Activated CD8-positive, alpha-beta memory T cell treated with anti-CD3 and anti-CD28 coated beads, Interleukin-2, amount 50 U/mL, for 24 hours (primary cell): ENCODE results near the gene NKTR.

ENCODE experiments used
- DNase-seq: peaks from one replicate; pipeline ENCODE4 v3.0.0-alpha.2; 2020; ENCODE audit errors: extremely low read depth

NKTR gene

GRCh38 chr3:42662037-42662812, 61.7 kb downstream of the NKTR start:
- DNase-seq, result no peak

GRCh38 chr3:42662813-42663535, 62.5 kb downstream of the NKTR start:
- DNase-seq, result no peak

DNA sequence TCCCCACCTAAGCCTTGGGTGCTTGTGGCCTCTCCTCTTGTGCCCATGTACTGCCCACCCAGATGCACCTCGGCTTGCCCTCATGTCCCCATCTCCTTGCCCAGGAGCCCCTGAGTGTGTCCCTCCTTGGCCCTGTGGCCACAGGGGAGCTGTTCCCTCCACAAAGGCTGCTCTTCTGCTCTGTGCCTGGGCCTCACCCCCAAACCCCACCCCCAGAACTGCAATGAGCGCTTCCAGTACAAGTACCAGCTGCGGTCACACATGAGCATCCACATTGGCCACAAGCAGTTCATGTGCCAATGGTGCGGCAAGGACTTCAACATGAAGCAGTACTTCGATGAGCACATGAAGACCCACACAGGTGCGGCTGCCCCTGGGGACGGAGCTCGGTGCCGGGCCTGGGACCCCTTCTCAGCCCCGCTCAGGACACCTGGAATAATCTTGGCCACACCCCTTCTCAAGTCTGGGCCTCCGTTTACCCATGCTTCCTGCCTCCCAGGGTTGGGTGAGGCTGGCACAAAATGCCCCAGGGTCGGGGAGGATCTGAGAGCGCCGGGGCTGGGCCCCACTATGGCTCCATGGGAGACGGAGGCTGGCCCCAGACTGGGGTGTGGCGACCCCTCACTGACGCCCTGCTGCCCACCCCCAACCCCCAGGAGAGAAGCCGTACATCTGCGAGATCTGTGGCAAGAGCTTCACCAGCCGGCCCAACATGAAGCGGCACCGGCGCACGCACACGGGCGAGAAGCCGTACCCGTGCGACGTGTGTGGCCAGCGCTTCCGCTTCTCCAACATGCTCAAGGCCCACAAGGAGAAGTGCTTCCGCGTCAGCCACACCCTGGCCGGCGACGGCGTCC, 63.3 kb downstream of the NKTR start:
- DNase-seq, result no peak

DNA sequence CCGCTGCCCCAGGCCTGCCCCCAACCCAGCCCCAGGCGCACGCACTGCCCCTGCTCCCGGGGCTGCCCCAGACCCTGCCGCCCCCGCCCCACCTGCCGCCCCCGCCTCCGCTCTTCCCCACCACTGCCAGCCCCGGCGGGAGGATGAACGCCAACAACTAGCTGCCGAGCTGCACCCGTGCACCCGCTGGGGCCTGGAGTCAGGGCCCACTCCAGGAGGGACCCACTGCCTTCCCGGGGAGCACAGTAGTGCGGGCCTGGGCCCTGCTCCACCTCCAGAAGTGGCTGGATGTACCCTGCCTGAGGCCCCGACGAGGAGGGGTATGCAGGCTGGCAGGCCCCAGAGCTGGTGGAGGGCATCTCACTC, 63.9 kb downstream of the NKTR start:
- DNase-seq, result no peak

DNA sequence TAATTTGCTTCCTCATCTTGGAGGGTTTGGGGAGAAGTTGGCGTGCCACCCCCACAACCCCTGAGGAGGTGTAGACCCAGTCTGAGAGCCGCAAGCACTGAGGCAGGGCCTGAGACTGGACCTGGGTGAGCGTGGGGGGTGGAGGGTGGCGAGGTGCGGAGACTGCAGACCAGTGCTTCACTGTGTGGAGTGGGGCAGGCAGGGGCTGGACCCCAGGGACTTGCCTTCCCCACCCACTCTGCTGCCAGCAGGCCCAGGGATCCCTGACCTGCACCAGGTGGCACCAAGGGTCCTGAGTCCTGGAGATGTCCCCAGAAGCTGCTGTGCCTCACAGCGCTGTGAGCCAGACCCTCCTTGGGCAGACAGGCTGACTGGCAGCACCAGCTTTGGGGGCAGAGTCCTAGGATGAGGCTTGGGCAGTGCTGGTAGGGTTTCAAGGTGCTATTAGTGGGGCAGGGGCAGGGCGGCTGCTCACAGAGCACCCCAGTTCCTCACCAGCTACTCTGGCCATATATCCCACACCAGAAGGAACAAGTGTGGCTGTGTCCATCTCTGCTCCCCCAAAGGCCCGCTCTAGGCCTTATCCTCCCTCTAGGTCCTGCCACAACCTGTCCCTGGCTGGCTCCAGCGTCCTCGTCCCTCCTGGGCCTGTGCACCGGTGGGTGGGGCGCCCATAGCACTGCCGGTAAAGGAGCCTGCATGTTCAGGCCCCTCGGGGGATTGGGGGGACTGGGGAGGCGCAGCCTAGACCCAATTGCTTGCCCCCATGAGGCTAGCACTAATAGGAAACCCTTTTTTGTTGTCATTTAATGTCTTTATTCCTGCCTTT, 64.8 kb downstream of the NKTR start:
- DNase-seq, result no peak

GRCh38 chr3:42666022-42666421, 65.5 kb downstream of the NKTR start:
- no peak for DNase-seq

- no peak for DNase-seq
Measured at GRCh38 chr3:42666577-42666998, 66.1 kb downstream of the NKTR start.

DNA sequence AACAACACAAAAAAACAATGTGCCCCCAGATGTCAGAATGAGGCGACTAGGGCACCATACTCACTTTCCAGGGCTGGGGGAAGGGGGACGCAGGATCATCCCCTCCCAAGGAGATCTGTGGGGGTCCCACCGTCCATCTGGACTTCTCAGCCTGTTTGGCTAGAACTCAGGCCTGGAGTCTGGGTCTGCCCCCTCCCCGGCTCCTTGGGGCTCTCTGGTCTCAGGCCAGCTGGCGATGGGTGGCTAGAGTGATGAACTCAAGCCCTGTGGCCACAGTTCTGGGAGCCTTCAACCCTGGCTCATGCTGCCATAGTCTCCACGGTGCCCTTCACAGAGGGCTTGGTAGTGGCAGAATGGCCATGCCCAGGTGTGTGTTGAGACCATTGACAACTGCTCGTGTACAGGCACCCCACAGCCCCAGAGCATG, 66.6 kb downstream of the NKTR start:
- no peak for DNase-seq

- no peak for DNase-seq
Measured at GRCh38 chr3:42667523-42668412, 67.3 kb downstream of the NKTR start.

GRCh38 chr3:42668413-42668760, 67.9 kb downstream of the NKTR start:
- no peak for DNase-seq

GRCh38 chr3:42668793-42669217, 68.3 kb downstream of the NKTR start:
- no peak for DNase-seq

- DNase-seq, result no peak
Measured at GRCh38 chr3:42670051-42670576, 69.6 kb downstream of the NKTR start.

DNA sequence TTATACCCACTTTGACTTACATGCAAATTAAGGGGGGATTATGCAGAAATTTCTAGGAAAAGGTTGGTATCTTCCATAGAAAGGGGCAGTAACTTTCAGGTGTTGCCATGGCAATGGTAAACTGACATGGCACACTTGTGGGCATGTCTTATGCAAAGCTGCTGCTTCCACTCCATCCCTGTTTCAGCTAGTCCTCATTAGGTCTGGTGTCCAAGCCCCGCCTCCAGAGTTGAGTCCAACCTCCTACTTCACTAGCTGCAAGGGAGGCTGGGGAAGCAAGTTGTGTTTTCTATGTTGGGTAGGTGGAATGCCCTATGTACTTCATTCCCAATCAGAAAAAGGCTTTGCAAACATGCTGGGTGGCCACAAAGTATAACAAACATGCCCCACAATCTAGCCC, 70.2 kb downstream of the NKTR start:
- DNase-seq, result no peak

DNA sequence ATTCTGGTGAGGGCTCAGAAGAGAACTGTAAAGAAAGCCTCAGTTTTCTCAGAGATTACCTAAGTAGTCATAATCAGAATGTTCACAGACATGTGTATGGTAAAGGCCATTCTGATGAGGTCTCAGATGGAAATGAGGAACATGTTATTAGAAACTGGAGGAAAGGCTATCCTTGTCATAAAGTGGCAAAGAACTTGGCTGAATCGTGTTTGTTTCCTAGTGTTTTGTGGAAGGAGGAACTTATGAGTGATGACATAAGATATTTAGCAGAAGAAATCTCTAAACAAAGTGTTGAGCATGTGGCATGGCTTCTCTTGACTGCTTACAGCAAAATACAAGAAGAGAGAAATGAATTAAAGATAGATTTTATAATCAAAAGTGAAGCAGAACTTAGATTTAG, 72.0 kb downstream of the NKTR start:
- DNase-seq, result no peak

DNA sequence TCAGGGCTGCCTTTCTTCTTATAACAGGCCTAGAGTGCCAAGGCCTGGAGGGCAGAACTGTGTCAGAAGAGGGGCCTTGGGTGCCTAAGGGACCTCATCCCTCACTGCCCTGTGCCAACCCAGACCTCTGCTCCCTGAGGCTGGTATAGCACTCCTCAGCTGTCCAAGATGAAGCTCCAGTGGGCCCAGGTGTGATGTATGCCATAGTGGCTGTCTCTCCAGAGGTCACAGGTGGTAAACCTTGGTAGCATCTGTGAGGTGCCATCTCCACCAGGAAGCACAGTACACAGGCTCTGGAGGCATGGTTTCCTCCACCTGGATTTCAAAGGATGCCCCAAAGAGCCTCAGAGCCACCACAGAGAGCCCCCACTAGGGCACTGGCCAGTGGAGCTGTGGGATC, 72.6 kb downstream of the NKTR start:
- no peak for DNase-seq

GRCh38 chr3:42674146-42674545, 73.7 kb downstream of the NKTR start:
- DNase-seq, result no peak

DNA sequence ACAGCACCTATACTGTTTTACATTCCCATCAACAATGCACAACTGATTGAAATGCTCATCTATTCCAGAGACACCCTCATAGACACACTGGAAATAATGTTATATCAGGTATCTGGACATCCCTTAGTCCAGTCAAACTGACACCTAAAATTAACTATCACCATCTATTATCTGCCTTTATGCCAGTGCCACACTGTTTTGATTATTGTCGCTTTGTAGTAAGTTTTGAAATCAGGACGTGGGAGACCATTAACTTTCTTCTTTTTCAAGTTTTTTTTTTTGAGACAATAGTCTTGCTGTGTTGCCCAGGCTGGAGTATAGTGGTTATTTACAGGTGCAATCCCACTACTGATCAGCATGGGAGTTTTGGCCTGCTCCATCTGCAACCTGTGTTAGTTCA, 75.4 kb downstream of the NKTR start:
- DNase-seq, result no peak

DNA sequence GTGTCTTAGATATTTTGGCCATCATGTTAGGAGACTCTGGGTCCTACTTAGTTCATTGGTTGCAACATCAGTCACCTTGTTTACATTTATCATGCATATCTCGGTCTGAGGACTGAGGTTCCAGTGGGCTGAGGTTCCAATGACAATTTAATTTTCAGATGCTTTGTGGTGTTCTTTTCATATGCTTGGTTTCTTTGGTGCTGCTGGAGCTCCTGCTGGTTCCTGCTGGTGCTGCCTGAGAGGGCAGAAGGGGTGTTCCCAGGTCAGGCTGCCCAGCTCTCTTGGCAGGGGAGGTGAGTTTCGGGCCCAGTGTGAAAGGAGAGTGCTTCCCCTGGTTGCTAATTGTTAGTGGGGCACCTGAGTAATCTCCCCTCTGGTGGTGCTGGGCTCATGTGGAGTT, 78.0 kb downstream of the NKTR start:
- no peak for DNase-seq

GRCh38 chr3:42680271-42680670, 79.8 kb downstream of the NKTR start:
- no peak for DNase-seq

- no peak for DNase-seq
Measured at GRCh38 chr3:42680806-42681205, 80.3 kb downstream of the NKTR start.
